GM12864 (cell line): ENCODE data around the gene SORL1.

Experiments
- DNase-seq: peaks from one replicate; pipeline ENCODE4 v3.0.0-alpha.2; 2011; ENCODE audit warnings: low read depth
- H3K4me3 ChIP-seq: 2 replicates; pipeline ENCODE4 v1.5.1; 2011; ENCODE audit warnings: mild to moderate bottlenecking, low read depth, low read length, control low read depth
- CTCF ChIP-seq: IDR thresholded peaks from 2 replicates; pipeline ENCODE4 v1.5.1; 2011; ENCODE audit warnings: low read depth, mild to moderate bottlenecking, moderate library complexity, low read length, control low read depth, inconsistent platforms; ENCODE audit errors: missing control alignments

The SORL1 gene

GRCh38 chr11:121618516-121618915 lies 166.4 kb downstream of the SORL1 start:
- DNase-seq = no peak
- TF ChIP-seq CTCF = no peak
- no peak overlapping the region for H3K4me3 ChIP-seq

GRCh38 chr11:121625777-121626506 lies 173.8 kb downstream of the SORL1 start:
- TF ChIP-seq CTCF = no peak
- H3K4me3 ChIP-seq = no peak overlapping the region
- no peak for DNase-seq

GRCh38 chr11:121626507-121626875 lies 174.4 kb downstream of the SORL1 start:
- TF ChIP-seq CTCF = no peak
- H3K4me3 ChIP-seq = no peak overlapping the region
- no peak for DNase-seq

GRCh38 chr11:121626980-121627379 lies 174.9 kb downstream of the SORL1 start:
- no peak for TF ChIP-seq CTCF
- no peak overlapping the region for H3K4me3 ChIP-seq
- no peak for DNase-seq

- no peak overlapping the region for H3K4me3 ChIP-seq
- no peak for DNase-seq
- TF ChIP-seq CTCF = no peak
These were observed 177.9 kb downstream of the SORL1 start for GRCh38 chr11:121630041-121630440.

GRCh38 chr11:121631456-121631855 lies 179.3 kb downstream of the SORL1 start:
- H3K4me3 ChIP-seq = no peak overlapping the region
- no peak for DNase-seq
- TF ChIP-seq CTCF = no peak

- TF ChIP-seq CTCF = no peak
- H3K4me3 ChIP-seq = no peak overlapping the region
- no peak for DNase-seq
These were observed 182.2 kb downstream of the SORL1 start for GRCh38 chr11:121634273-121634672.
